Progenitor cell of endocrine pancreas (in vitro differentiated cells): ENCODE measurements around the gene ZBTB18. TPM values are rescaled to one million over a fixed set of nuclear protein-coding genes. Genes with fewer than 3 reads are reported as not detected.

Experiments
- DNase-seq: peaks from one replicate; pipeline ENCODE4 v3.0.0; 2021; ENCODE audit warnings: low spot score; ENCODE audit not compliant: unreplicated experiment
- H3K27ac Mint-ChIP-seq: 2 replicates; pipeline ENCODE4 v1.8.0; 2021; ENCODE audit warnings: mild to moderate bottlenecking, moderate library complexity, mixed read lengths
- H3K27me3 Mint-ChIP-seq: 2 replicates; pipeline ENCODE4 v1.8.0; 2021; ENCODE audit warnings: mixed read lengths
- H3K36me3 Mint-ChIP-seq: 2 replicates; pipeline ENCODE4 v1.8.0; 2022; ENCODE audit warnings: mixed read lengths; ENCODE audit not compliant: insufficient read depth
- H3K4me1 Mint-ChIP-seq: 2 replicates; pipeline ENCODE4 v1.8.0; 2021; ENCODE audit warnings: low read depth, mixed read lengths
- H3K4me3 Mint-ChIP-seq: 2 replicates; pipeline ENCODE4 v1.8.0; 2021; ENCODE audit warnings: low read depth, mild to moderate bottlenecking, moderate library complexity, mixed read lengths
- H3K9me3 Mint-ChIP-seq: 2 replicates; pipeline ENCODE4 v1.8.0; 2021; ENCODE audit warnings: low read depth, mixed read lengths
- total RNA-seq: library from RNA; stranded (reverse); gene quantifications from 2 replicates; pipeline ENCODE4 v1.2.1, GENCODE V29; 2021
- TF ChIP-seq, protein P1 (sequence below): fragments of 200-600 bp; sonication (generic); IDR thresholded peaks from one replicate; pipeline ENCODE4 v1.5.0; 2021; ENCODE audit warnings: antibody characterized with exemption, mild to moderate bottlenecking; ENCODE audit not compliant: unreplicated experiment

The ZBTB18 gene
- total RNA-seq, 1 donor from 2014 or later = 32.3 TPM

DNA sequence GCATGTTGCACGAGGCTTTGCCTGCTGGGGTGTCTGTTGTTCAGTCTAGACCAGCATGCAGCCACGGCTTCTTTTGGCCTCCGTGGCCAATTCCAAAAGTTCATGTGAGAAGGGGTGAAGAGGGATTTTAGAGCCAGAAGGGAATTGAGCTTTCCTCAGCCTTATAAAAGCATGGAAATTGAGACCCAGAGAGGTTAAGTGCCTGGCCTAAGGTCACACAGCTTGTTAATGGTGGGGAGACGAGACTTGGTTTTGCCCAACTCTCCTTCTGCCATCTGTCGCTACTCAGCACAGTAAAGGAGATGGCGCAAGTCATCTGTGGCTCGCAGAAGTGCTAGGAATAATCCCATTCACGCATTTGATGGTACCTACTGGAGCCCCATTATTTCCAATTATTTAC, 25.7 kb downstream of the ZBTB18 start:
- no peak overlapping the region for H3K4me3 Mint-ChIP-seq
- H3K4me1 Mint-ChIP-seq = no peaks in the 10 kb centered on the region
- peaks cover 41% of the 10 kb centered on the region for H3K27me3 Mint-ChIP-seq
- no peak for DNase-seq
- H3K9me3 Mint-ChIP-seq = no peaks in the 10 kb centered on the region
- no peaks in the 10 kb centered on the region for H3K36me3 Mint-ChIP-seq
- no peak overlapping the region for H3K27ac Mint-ChIP-seq
- TF ChIP-seq, protein P1, sequence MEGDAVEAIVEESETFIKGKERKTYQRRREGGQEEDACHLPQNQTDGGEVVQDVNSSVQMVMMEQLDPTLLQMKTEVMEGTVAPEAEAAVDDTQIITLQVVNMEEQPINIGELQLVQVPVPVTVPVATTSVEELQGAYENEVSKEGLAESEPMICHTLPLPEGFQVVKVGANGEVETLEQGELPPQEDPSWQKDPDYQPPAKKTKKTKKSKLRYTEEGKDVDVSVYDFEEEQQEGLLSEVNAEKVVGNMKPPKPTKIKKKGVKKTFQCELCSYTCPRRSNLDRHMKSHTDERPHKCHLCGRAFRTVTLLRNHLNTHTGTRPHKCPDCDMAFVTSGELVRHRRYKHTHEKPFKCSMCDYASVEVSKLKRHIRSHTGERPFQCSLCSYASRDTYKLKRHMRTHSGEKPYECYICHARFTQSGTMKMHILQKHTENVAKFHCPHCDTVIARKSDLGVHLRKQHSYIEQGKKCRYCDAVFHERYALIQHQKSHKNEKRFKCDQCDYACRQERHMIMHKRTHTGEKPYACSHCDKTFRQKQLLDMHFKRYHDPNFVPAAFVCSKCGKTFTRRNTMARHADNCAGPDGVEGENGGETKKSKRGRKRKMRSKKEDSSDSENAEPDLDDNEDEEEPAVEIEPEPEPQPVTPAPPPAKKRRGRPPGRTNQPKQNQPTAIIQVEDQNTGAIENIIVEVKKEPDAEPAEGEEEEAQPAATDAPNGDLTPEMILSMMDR = no peak

GRCh38 chr1:244077473-244078220, 26.6 kb downstream of the ZBTB18 start:
- H3K36me3 Mint-ChIP-seq = no peaks in the 10 kb centered on the region
- H3K27ac Mint-ChIP-seq = no peak overlapping the region
- no peak for DNase-seq
- H3K4me3 Mint-ChIP-seq = no peak overlapping the region
- TF ChIP-seq, protein P1 = no peak
- H3K9me3 Mint-ChIP-seq = no peaks in the 10 kb centered on the region
- H3K4me1 Mint-ChIP-seq = no peaks in the 10 kb centered on the region
- peaks cover 45% of the 10 kb centered on the region for H3K27me3 Mint-ChIP-seq

- no peaks in the 10 kb centered on the region for H3K36me3 Mint-ChIP-seq
- no peak overlapping the region for H3K27ac Mint-ChIP-seq
- no peak overlapping the region for H3K4me3 Mint-ChIP-seq
- H3K27me3 Mint-ChIP-seq = peaks cover 38% of the 10 kb centered on the region
- no peak for DNase-seq
- H3K4me1 Mint-ChIP-seq = no peaks in the 10 kb centered on the region
- TF ChIP-seq, protein P1 = no peak
- H3K9me3 Mint-ChIP-seq = no peaks in the 10 kb centered on the region
These were observed 29.4 kb downstream of the ZBTB18 start for GRCh38 chr1:244080343-244080929.

DNA sequence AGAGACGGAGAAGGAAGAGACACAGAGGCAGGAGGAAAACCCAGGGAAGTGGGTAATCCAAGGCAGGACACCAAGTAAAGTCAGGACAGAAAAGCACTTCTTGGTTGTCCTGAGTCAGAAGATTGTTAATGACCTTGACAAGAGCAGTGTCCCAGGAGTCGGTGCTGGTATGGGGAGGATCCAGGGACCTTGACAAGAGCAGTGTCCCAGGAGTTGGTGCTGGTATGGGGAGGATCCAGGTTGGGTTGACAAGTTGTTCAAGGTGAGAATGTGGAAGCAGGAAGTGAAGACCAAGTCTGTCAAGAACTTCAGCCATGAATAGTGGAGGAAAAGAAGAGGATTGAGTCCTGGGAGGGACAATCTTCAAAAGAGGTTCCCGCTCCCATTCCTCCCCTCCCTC, 31.9 kb downstream of the ZBTB18 start:
- Mint-ChIP-seq H3K36me3 (no peaks in the 10 kb centered on the region), H3K27me3 (peaks cover 36% of the 10 kb centered on the region), H3K9me3 (no peaks in the 10 kb centered on the region), H3K4me3 (no peak overlapping the region), H3K27ac (no peak overlapping the region), H3K4me1 (no peaks in the 10 kb centered on the region)
- DNase-seq = no peak
- TF ChIP-seq, protein P1 = no peak

- Mint-ChIP-seq H3K4me1 (no peaks in the 10 kb centered on the region), H3K4me3 (no peak overlapping the region), H3K27ac (no peak overlapping the region), H3K27me3 (peaks cover 37% of the 10 kb centered on the region), H3K9me3 (no peaks in the 10 kb centered on the region), H3K36me3 (no peaks in the 10 kb centered on the region)
- TF ChIP-seq, protein P1 = no peak
- no peak for DNase-seq
These were observed 32.4 kb downstream of the ZBTB18 start for GRCh38 chr1:244083383-244083943.
